AG10803 (cell line): ENCODE measurements around the gene EFCAB3.
"Not testable (repeated sequence)": the region's sequence is repeated elsewhere in the genome, so short reads cannot be mapped to it uniquely, and the experiment has no call there.

Experiments
- DNase-seq: peaks from one replicate; pipeline ENCODE4 v3.0.0; 2010; ENCODE audit warnings: low read depth
- H3K4me3 ChIP-seq: 2 replicates; pipeline ENCODE4 v1.5.1; 2011; ENCODE audit warnings: mild to moderate bottlenecking, low read length, control low read depth
- TF ChIP-seq, protein P1 (sequence below): conservative IDR thresholded peaks from 2 replicates; pipeline ENCODE4 v1.5.1; 2011; ENCODE audit warnings: mild to moderate bottlenecking, low read length, control low read depth, inconsistent platforms

EFCAB3 gene

DNA sequence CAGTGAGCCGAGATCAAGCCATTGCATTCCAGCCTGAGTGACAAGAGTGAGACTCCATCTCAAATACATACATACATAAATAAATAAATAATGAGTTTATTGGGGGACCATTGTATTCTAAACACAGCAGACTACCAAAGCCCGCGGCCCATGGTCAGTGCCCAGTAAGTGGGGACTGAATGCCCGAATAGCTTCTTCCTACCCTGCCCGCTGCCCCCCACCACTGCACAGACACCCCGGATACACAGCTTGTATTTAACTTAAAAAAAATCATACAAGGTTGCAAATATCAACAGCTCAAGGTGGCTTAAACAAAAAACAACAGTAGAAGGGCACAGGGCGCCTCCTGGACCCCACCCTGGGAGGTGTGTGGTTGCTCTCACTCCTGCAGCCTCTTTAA is 75.7 kb downstream of the EFCAB3 start:
- TF ChIP-seq, protein P1, sequence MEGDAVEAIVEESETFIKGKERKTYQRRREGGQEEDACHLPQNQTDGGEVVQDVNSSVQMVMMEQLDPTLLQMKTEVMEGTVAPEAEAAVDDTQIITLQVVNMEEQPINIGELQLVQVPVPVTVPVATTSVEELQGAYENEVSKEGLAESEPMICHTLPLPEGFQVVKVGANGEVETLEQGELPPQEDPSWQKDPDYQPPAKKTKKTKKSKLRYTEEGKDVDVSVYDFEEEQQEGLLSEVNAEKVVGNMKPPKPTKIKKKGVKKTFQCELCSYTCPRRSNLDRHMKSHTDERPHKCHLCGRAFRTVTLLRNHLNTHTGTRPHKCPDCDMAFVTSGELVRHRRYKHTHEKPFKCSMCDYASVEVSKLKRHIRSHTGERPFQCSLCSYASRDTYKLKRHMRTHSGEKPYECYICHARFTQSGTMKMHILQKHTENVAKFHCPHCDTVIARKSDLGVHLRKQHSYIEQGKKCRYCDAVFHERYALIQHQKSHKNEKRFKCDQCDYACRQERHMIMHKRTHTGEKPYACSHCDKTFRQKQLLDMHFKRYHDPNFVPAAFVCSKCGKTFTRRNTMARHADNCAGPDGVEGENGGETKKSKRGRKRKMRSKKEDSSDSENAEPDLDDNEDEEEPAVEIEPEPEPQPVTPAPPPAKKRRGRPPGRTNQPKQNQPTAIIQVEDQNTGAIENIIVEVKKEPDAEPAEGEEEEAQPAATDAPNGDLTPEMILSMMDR, result no peak
- no peak for DNase-seq
- H3K4me3 ChIP-seq, result no peak overlapping the region

DNA sequence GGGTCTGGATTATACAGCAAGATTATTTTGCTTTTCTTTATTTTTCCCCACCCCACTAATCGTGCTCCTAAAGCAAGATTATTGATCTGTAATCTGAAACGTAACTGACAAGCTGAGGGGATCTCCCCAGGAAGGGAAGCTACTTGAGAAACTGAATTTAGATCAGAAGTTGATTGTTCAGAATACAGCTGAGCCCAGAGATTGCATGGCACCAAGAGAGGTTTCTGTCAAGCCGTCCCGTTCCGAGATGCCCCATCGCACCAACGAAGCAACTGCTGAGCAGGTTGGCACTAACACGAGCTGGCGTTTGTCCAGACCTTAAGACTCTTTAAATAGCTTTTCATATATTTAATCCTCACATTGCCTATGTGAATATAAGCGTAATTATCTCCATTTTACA is 78.1 kb downstream of the EFCAB3 start:
- not testable (repeated sequence) for DNase-seq, H3K4me3 ChIP-seq

DNA sequence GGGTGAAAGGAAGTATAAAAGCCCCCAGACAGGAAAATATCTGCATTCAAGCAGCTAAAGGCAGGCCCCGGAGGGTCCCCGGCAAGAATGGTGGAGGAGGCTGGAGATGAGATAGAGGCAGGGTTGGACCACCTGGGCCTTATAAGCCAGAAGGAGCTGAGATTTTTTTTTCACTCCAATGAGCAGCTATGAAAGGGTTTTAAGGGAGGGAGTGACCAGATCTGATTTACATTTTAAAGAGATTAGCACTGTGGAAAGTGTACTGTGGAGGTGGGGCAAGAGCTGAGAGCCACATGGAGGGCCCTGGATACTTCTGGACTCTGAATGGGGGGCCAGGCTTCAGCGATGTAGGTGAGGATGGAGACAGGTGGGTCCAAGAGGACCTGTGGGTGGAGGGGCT is 84.1 kb downstream of the EFCAB3 start:
- H3K4me3 ChIP-seq, DNase-seq: not testable (repeated sequence)

DNA sequence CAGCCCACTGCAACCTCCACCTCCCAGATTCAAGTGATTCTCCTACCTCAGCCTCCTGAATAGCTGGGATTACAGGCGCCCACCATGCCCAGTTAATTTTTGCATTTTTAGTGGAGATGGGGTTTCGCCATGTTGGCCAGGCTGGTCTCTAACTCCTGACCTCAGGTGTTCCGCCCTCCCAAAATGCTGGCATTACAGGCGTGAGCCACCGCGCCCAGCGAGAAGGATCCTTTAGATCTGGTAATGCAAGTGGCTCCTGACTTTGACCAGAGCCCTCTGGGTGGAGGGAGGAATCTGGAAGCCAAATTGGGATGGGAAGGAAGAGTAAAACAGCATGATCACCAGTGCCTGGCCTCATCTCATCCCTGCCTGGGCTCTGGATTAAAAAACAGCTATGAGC is 84.9 kb downstream of the EFCAB3 start:
- not testable (repeated sequence) for H3K4me3 ChIP-seq, DNase-seq
